HEK293T (cell line): ENCODE measurements around the gene TRPV4.

Experiments used
- BHLHE40 ChIP-seq: fragments of 450-650 bp; IDR thresholded peaks from 2 replicates; pipeline ENCODE4 v1.6.1; 2016; ENCODE audit warnings: mild to moderate bottlenecking, moderate library complexity, borderline replicate concordance
- ELF4 ChIP-seq: fragments of 450-650 bp; IDR thresholded peaks from 2 replicates; pipeline ENCODE4 v1.6.1; 2017; ENCODE audit warnings: antibody characterized with exemption
- FOXA1 ChIP-seq: fragments of 450-650 bp; IDR thresholded peaks from 2 replicates; pipeline ENCODE4 v1.6.1; 2016; ENCODE audit warnings: mild to moderate bottlenecking
- FOXK2 ChIP-seq: fragments of 450-650 bp; IDR thresholded peaks from 2 replicates; pipeline ENCODE4 v1.6.1; 2016; ENCODE audit warnings: mild to moderate bottlenecking
- FOXM1 ChIP-seq: fragments of 450-650 bp; IDR thresholded peaks from 2 replicates; pipeline ENCODE4 v1.6.1; 2017; ENCODE audit warnings: mild to moderate bottlenecking, borderline replicate concordance
- LEF1 ChIP-seq: fragments of 450-650 bp; IDR thresholded peaks from 2 replicates; pipeline ENCODE4 v1.6.1; 2017; ENCODE audit warnings: mild to moderate bottlenecking, borderline replicate concordance
- NFRKB ChIP-seq: fragments of 450-650 bp; IDR thresholded peaks from 2 replicates; pipeline ENCODE4 v1.6.1; 2016; ENCODE audit warnings: mild to moderate bottlenecking, moderate library complexity
- SP1 ChIP-seq: fragments of 450-650 bp; IDR thresholded peaks from 2 replicates; pipeline ENCODE4 v1.6.1; 2017
- TF ChIP-seq, protein P1 (sequence below): fragments of 450-650 bp; IDR thresholded peaks from 2 replicates; pipeline ENCODE4 v1.6.1; 2016

DNA sequence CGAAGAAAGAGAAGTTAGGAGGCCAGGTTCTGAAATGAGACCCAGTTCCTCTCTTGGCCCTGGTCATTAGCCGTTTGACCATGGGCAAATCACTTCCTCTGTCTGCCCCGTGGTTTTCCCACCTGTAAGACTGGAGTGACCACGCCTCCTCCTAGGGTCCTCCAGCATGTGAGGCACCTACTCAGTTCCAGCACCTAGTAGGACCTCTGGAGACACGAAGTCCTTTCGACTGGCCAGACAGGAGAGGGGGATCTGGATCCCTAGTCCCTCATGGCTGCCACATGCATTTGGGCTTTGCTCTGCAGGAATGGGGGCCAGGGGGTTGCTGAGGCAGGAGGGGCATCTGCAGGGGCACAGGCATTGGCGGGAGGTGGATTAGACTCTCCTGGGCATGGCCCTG, 16.3 kb downstream of the TRPV4 start:
- TF ChIP-seq, protein P1, sequence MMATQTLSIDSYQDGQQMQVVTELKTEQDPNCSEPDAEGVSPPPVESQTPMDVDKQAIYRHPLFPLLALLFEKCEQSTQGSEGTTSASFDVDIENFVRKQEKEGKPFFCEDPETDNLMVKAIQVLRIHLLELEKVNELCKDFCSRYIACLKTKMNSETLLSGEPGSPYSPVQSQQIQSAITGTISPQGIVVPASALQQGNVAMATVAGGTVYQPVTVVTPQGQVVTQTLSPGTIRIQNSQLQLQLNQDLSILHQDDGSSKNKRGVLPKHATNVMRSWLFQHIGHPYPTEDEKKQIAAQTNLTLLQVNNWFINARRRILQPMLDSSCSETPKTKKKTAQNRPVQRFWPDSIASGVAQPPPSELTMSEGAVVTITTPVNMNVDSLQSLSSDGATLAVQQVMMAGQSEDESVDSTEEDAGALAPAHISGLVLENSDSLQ: no peak
- TF ChIP-seq FOXM1: no peak
- TF ChIP-seq BHLHE40: no peak
- no peak for TF ChIP-seq SP1
- no peak for TF ChIP-seq LEF1
- no peak for TF ChIP-seq ELF4
- no peak for TF ChIP-seq NFRKB
- TF ChIP-seq FOXA1: no peak
- no peak for TF ChIP-seq FOXK2
